HCT116 (cell line): ENCODE measurements around the gene SNX9. TPM values are rescaled to one million over a fixed set of nuclear protein-coding genes. Genes with fewer than 3 reads are reported as not detected.

ENCODE experiments used
- ATAC-seq: fragments of 200-7000 bp; cut with Tn5 transposase; 2 replicates; pipeline ENCODE4 v1.9.1; 2020; ENCODE audit warnings: mild to moderate bottlenecking, moderate library complexity
- BruUV-seq: library from RNA; stranded (reverse); fragments of 400-500 nt; replicated peaks from 2 replicates; lab custom pipeline; 2021; lab: Mats Ljungman, UMichigan
- CTCF ChIA-PET: fragments of 300-600 bp; sonication (Branson Sonifier 250); formaldehyde crosslinking; loops from one replicate; lab custom pipeline; 2021; ENCODE audit warnings: antibody characterized with exemption; lab: Charles Lee
- POLR2A ChIA-PET: fragments of 300-600, 350-600 bp; sonication (Branson Sonifier 250); formaldehyde crosslinking; loops from one replicate; lab custom pipeline; 2021; ENCODE audit warnings: antibody characterized with exemption; lab: Charles Lee
- RAD21 ChIA-PET, 2 experiments: fragments of 300-600 bp; sonication (Branson Sonifier 250); formaldehyde crosslinking; loops; one replicate each; lab custom pipeline; 2023; ENCODE audit warnings: low total read pairs in 2 of 2; ENCODE audit not compliant: uncharacterized antibody in 2 of 2, unreplicated experiment in 2 of 2, low non-redundant PET in 1 of 2; lab: Charles Lee
- DNase-seq: peaks from one replicate; pipeline ENCODE4 v3.0.0-alpha.2; 2010; ENCODE audit warnings: low read depth, low spot score
- H2AFZ ChIP-seq: fragments of 200-600 bp; shearing (Covaris generic), sonication (generic); 2 replicates; pipeline ENCODE4 v1.6.1; 2017; ENCODE audit warnings: low read depth, mixed run types, mixed read lengths, antibody characterized with exemption, low read length; ENCODE audit not compliant: poor library complexity, severe bottlenecking
- H3K27ac ChIP-seq: 2 replicates; pipeline ENCODE4 v1.5.1; 2012; ENCODE audit warnings: low read depth, low read length
- H3K27me3 ChIP-seq: fragments of 200-600 bp; sonication (generic); 2 replicates; pipeline ENCODE4 v1.6.1; 2016; ENCODE audit warnings: mixed run types, low read length, mixed read lengths; ENCODE audit not compliant: insufficient read depth
- H3K36me3 ChIP-seq, 2 experiments: fragments of 200-500 bp in 1 of 2; fragments of 200-600 bp in 1 of 2; sonication (Bioruptor generic) in 1 of 2; sonication (generic) in 1 of 2; 2 replicates each; pipeline versions ENCODE4 v1.5.1 to v1.6.1; 2014 to 2016; ENCODE audit warnings: low read length in 2 of 2, inconsistent platforms in 1 of 2, mixed read lengths in 1 of 2, mixed run types in 1 of 2; ENCODE audit not compliant: insufficient read depth in 2 of 2, control insufficient read depth in 1 of 2
- H3K4me1 ChIP-seq, 2 experiments: fragments of 200-600 bp in 1 of 2; sonication (generic) in 1 of 2; 2 replicates each; pipeline versions ENCODE4 v1.5.1 to v1.6.1; 2012 to 2017; ENCODE audit warnings: low read length in 2 of 2, inconsistent platforms in 1 of 2, mild to moderate bottlenecking in 1 of 2, mixed read lengths in 1 of 2, mixed run types in 1 of 2, moderate library complexity in 1 of 2; ENCODE audit not compliant: insufficient read depth in 2 of 2, control insufficient read depth in 1 of 2
- H3K4me2 ChIP-seq: fragments of 200-600 bp; sonication (generic); 2 replicates; pipeline ENCODE4 v1.6.1; 2017; ENCODE audit warnings: mixed run types, low read length, mixed read lengths
- H3K4me3 ChIP-seq, 2 experiments: fragments of 200-600 bp in 1 of 2; sonication (generic) in 1 of 2; replicated peaks in 1 of 2; 2 replicates each; pipeline ENCODE4 v1.5.1; 2011 to 2016; ENCODE audit warnings: low read length in 2 of 2, control low read depth in 1 of 2, low read depth in 1 of 2, mild to moderate bottlenecking in 1 of 2, mixed read lengths in 1 of 2, mixed run types in 1 of 2
- H3K79me2 ChIP-seq: fragments of 200-600 bp; sonication (generic); 2 replicates; pipeline ENCODE4 v1.6.1; 2017; ENCODE audit warnings: mild to moderate bottlenecking, mixed run types, low read length, moderate library complexity, mixed read lengths; ENCODE audit not compliant: insufficient read depth
- H3K9ac ChIP-seq: fragments of 200-600 bp; sonication (generic); 2 replicates; pipeline ENCODE4 v1.6.1; 2016; ENCODE audit warnings: low read length, mixed read lengths
- H3K9me2 ChIP-seq: fragments of 200-600 bp; sonication (generic), shearing (Covaris generic); 2 replicates; pipeline ENCODE4 v1.6.1; 2017; ENCODE audit warnings: mixed run types, mild to moderate bottlenecking, moderate library complexity; ENCODE audit not compliant: insufficient read depth
- H3K9me3 ChIP-seq, 2 experiments: fragments of 200-500 bp in 1 of 2; fragments of 200-600 bp in 1 of 2; sonication (Bioruptor generic) in 1 of 2; sonication (generic) in 1 of 2; 2 replicates each; pipeline ENCODE4 v1.6.1; 2014 to 2017; ENCODE audit warnings: low read length in 2 of 2, mixed read lengths in 2 of 2, inconsistent platforms in 1 of 2, low read depth in 1 of 2, mild to moderate bottlenecking in 1 of 2, mixed run types in 1 of 2, moderate library complexity in 1 of 2; ENCODE audit not compliant: control insufficient read depth in 1 of 2, insufficient read depth in 1 of 2
- H4K20me1 ChIP-seq: fragments of 200-600 bp; sonication (generic), shearing (Covaris generic); 2 replicates; pipeline ENCODE4 v1.6.1; 2017; ENCODE audit warnings: mixed run types, mild to moderate bottlenecking, moderate library complexity; ENCODE audit not compliant: insufficient read depth
- CEBPB ChIP-seq: IDR thresholded peaks from 2 replicates; pipeline ENCODE4 v1.6.1; 2012; ENCODE audit warnings: low read depth
- EGR1 ChIP-seq: IDR thresholded peaks from 2 replicates; pipeline ENCODE4 v1.6.1; 2012; ENCODE audit warnings: low read depth
- EZH2 ChIP-seq: fragments of 200-600 bp; sonication (generic); IDR thresholded peaks from 2 replicates; pipeline ENCODE4 v1.6.1; 2017; ENCODE audit warnings: antibody characterized with exemption, mixed run types
- EZH2phosphoT487 ChIP-seq: fragments of 200-600 bp; IDR thresholded peaks from 2 replicates; pipeline ENCODE4 v1.6.1; 2018; ENCODE audit warnings: antibody characterized with exemption, borderline replicate concordance
- JUND ChIP-seq: IDR thresholded peaks from 2 replicates; pipeline ENCODE4 v1.6.1; 2012
- POLR2A ChIP-seq: IDR thresholded peaks from 2 replicates; pipeline ENCODE4 v1.7.0; 2011; ENCODE audit warnings: borderline replicate concordance; ENCODE audit not compliant: insufficient read depth, insufficient read length; ENCODE audit errors: extremely low read depth
- POLR2AphosphoS5 ChIP-seq: IDR thresholded peaks from 2 replicates; pipeline ENCODE4 v1.6.1; 2011; ENCODE audit warnings: mild to moderate bottlenecking, low read depth, low read length, moderate library complexity
- REST ChIP-seq: IDR thresholded peaks from 2 replicates; pipeline ENCODE4 v1.6.1; 2012; ENCODE audit warnings: low read depth
- SIN3A ChIP-seq: IDR thresholded peaks from 2 replicates; pipeline ENCODE4 v1.6.1; 2012; ENCODE audit warnings: low read depth
- SP1 ChIP-seq: IDR thresholded peaks from 2 replicates; pipeline ENCODE4 v1.6.1; 2012; ENCODE audit warnings: low read depth
- ZBTB33 ChIP-seq: IDR thresholded peaks from 2 replicates; pipeline ENCODE4 v1.6.1; 2011; ENCODE audit warnings: mild to moderate bottlenecking, low read length, moderate library complexity; ENCODE audit not compliant: insufficient replicate concordance; ENCODE audit errors: extremely low read depth
- ZFX ChIP-seq: fragments of 450-650 bp; IDR thresholded peaks from 2 replicates; pipeline ENCODE4 v1.6.1; 2017
- ZNF274 ChIP-seq: fragments of 200-500 bp; sonication (Bioruptor generic); IDR thresholded peaks from 2 replicates; pipeline ENCODE4 v1.6.1; 2014; ENCODE audit warnings: mild to moderate bottlenecking, low read depth, low read length, inconsistent platforms
- intact Hi-C: fragments of 100-400 bp; cut with micrococcal nuclease; formaldehyde crosslinking; loops from 2 replicates; pipeline ENCODE4 v1.10.0; 2022
- total RNA-seq: library from RNA; stranded (reverse); gene quantifications from one replicate; pipeline ENCODE4 v1.2.1, GENCODE V29; 2021; ENCODE audit not compliant: unreplicated experiment
- TF ChIP-seq, protein P1 (sequence below): IDR thresholded peaks from 2 replicates; pipeline ENCODE4 v1.6.1; 2012

SNX9 gene
- total RNA-seq, 1 experiment from 2014 or later = 42.5 TPM

- ATAC-seq (no peak), DNase-seq (no peak)
- H3K4me3 ChIP-seq = no peak overlapping the region
- H2AFZ ChIP-seq = no peak overlapping the region
- CTCF ChIA-PET = no interaction called here
- no peaks in the 10 kb centered on the region for H3K27me3 ChIP-seq
- H3K9me2 ChIP-seq = no peaks in the 10 kb centered on the region
- H4K20me1 ChIP-seq = peaks cover 5% of the 10 kb centered on the region; the same call in 1 of the 2 replicates
- peaks cover 0 to 9% of the 10 kb centered on the region in 2 experiments; a peak in 1 of 4 replicates for H3K9me3 ChIP-seq
- H3K4me1 ChIP-seq = peaks cover 6 to 34% of the 10 kb centered on the region in 2 experiments
- H3K79me2 ChIP-seq = peaks cover 99% of the 10 kb centered on the region
- H3K27ac ChIP-seq = no peak overlapping the region
- TF ChIP-seq, protein P1, sequence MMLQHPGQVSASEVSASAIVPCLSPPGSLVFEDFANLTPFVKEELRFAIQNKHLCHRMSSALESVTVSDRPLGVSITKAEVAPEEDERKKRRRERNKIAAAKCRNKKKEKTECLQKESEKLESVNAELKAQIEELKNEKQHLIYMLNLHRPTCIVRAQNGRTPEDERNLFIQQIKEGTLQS = no peak
- TF ChIP-seq POLR2A (no peak), CEBPB (no peak), ZFX (no peak), EZH2phosphoT487 (no peak), SP1 (no peak), EGR1 (no peak)
- H3K9ac ChIP-seq = no peak overlapping the region
- H3K4me2 ChIP-seq = no peak overlapping the region
- no TSS peak for BruUV-seq
- H3K36me3 ChIP-seq = peaks cover 0 to 5% of the 10 kb centered on the region in 2 experiments; a peak in 2 of 4 replicates
- intact Hi-C loops = no loop called here
- POLR2A ChIA-PET = no interaction called here
- RAD21 ChIA-PET = no interaction called here
Observed at GRCh38 chr6:157848693-157849092, 25.6 kb downstream of the SNX9 start.

- Histone ChIP-seq H2AFZ (no peak overlapping the region), H3K79me2 (peaks cover 99% of the 10 kb centered on the region), H3K9me3 (peaks cover 0 to 9% of the 10 kb centered on the region in 2 experiments; a peak in 1 of 4 replicates), H3K27me3 (no peaks in the 10 kb centered on the region), H3K9ac (no peak overlapping the region), H3K36me3 (peaks cover 0 to 5% of the 10 kb centered on the region in 2 experiments; a peak in 2 of 4 replicates), H3K4me1 (peaks cover 6 to 27% of the 10 kb centered on the region in 2 experiments; a peak in 3 of 4 replicates), H3K4me2 (no peak overlapping the region), H3K27ac (no peak overlapping the region), H4K20me1 (peaks cover 5% of the 10 kb centered on the region; the same call in 1 of the 2 replicates), H3K4me3 (no peak overlapping the region), H3K9me2 (no peaks in the 10 kb centered on the region)
- BruUV-seq = no TSS peak
- no peak for DNase-seq
- RAD21 ChIA-PET = no interaction called here
- CTCF ChIA-PET = no interaction called here
- POLR2A ChIA-PET = no interaction called here
- intact Hi-C loops = no loop called here
- no peak for ATAC-seq
- TF ChIP-seq JUND (no peak), POLR2A (no peak), SIN3A (no peak), ZNF274 (no peak), REST (no peak), EZH2phosphoT487 (no peak), EZH2 (no peak), POLR2AphosphoS5 (no peak), EGR1 (no peak), ZBTB33 (no peak)
Observed at GRCh38 chr6:157849288-157850017, 26.4 kb downstream of the SNX9 start.
